Spleen (tissue), 11 donors: ENCODE results near the gene FAM3D. TPM values are rescaled to one million over a fixed set of nuclear protein-coding genes. Genes with fewer than 3 reads are reported as not detected.

Source experiments
- DNase-seq: peaks from one replicate; pipeline ENCODE4 v3.0.0-alpha.2; 2020
- H3K27ac ChIP-seq, 8 donors: fragments of 200-600 bp; sonication (generic) in 7 of 8; 1 replicate in 4 of 8; 2 replicates in 4 of 8; pipeline versions ENCODE4 v1.5.0 to v1.8.0; 2016 to 2021; ENCODE audit warnings: inconsistent platforms in 4 of 8, mild to moderate bottlenecking in 4 of 8, moderate library complexity in 1 of 8
- H3K27me3 ChIP-seq, 7 donors: fragments of 200-600 bp; sonication (generic) in 6 of 7; replicated peaks in 1 of 7; 1 replicate in 4 of 7; 2 replicates in 3 of 7; pipeline versions ENCODE4 v1.5.0 to v1.8.0; 2016 to 2021; ENCODE audit warnings: inconsistent platforms in 3 of 7, mild to moderate bottlenecking in 1 of 7
- H3K36me3 ChIP-seq, 6 donors: fragments of 200-600 bp; sonication (generic) in 5 of 6; 1 replicate in 4 of 6; 2 replicates in 2 of 6; pipeline versions ENCODE4 v1.5.0 to v1.8.0; 2016 to 2021; ENCODE audit warnings: inconsistent platforms in 2 of 6
- H3K4me1 ChIP-seq, 6 donors: fragments of 200-600 bp; sonication (generic) in 5 of 6; 1 replicate in 3 of 6; 2 replicates in 3 of 6; pipeline versions ENCODE4 v1.5.0 to v1.8.0; 2016 to 2021; ENCODE audit warnings: inconsistent platforms in 3 of 6
- H3K4me3 ChIP-seq, 8 donors: fragments of 200-600 bp; sonication (generic) in 7 of 8; 1 replicate in 4 of 8; 2 replicates in 4 of 8; pipeline versions ENCODE4 v1.5.0 to v1.8.0; 2016 to 2021; ENCODE audit warnings: inconsistent platforms in 4 of 8, mild to moderate bottlenecking in 4 of 8, moderate library complexity in 2 of 8
- H3K9me3 ChIP-seq, 8 donors: fragments of 200-600 bp; sonication (generic) in 7 of 8; 1 replicate in 4 of 8; 2 replicates in 4 of 8; pipeline versions ENCODE4 v1.5.0 to v1.8.0; 2016 to 2021; ENCODE audit warnings: inconsistent platforms in 4 of 8
- POLR2A ChIP-seq, 3 donors: fragments of 450-650 bp; IDR thresholded peaks; one replicate each; pipeline ENCODE4 v1.5.1; 2017; ENCODE audit warnings: antibody characterized with exemption in 3 of 3, mild to moderate bottlenecking in 1 of 3
- POLR2AphosphoS5 ChIP-seq, 3 donors: sonication (generic); formaldehyde crosslinking; IDR thresholded peaks; one replicate each; pipeline ENCODE4 v1.5.1; 2017; ENCODE audit warnings: antibody characterized with exemption in 3 of 3
- WGBS, 5 donors: extraction: QIAGEN DNeasy Blood & Tissue Kit in 3 of 5; methylation state at CpG; one replicate each; pipeline versions ENCODE4 v1.1.5 to v1.1.7; 2013 to 2018; 5-methylcytosine and 5-hydroxymethylcytosine counted together
- intact Hi-C: fragments of 100-400 bp; cut with DNase I; formaldehyde crosslinking; loops from one replicate; pipeline ENCODE4 v1.15.0; 2023; ENCODE audit warnings: low total_unique reads
- polyA plus RNA-seq, 3 donors: library from polyadenylated mRNA; stranded (reverse); fragments of 200-250 nt; gene quantifications; one replicate each; pipeline ENCODE4 v1.2.1, GENCODE V29; 2013
- total RNA-seq, 7 donors: library from RNA; depleted of rRNA in 3 of 7; stranded (reverse); fragments of >200 nt in 3 of 7; fragmentation: NEBNext Ultra II Directional in 4 of 7; extraction: Animal tissue kit (Norgen Biotek cat#: 25700) in 4 of 7; gene quantifications; one replicate each; pipeline versions ENCODE4 v1.1.0 to v1.2.1, GENCODE V29; 2016 to 2021
- TF ChIP-seq, protein P1 (sequence below), 11 experiments: fragments of 200-600 bp in 7 of 11; fragments of 450-650 bp in 4 of 11; sonication (generic) in 4 of 11; IDR thresholded peaks in 8 of 11; conservative IDR thresholded peaks in 3 of 11; 1 replicate in 7 of 11; 2 replicates in 4 of 11; pipeline versions ENCODE4 v1.4.0 to v1.8.0; 2016 to 2021; ENCODE audit warnings: antibody characterized with exemption in 11 of 11, inconsistent platforms in 4 of 11, mild to moderate bottlenecking in 1 of 11
- donor health status: healthy with polysubstance abuse.
- donor health status: DM: no; HTN: no; CAD: no; lungs with moderate emphysema.
- donor health status: DM: no; HTN: no; CAD: no.
- donor health status: Bipolar disorder and iron deficiency.
- donor health status: healthy.
- donor health status: DM: no; HTN: no; CAD: no.
- donor health status: DM: yes; HTN: yes; CAD: no.

FAM3D gene
- total and polyA plus RNA-seq, 10 donors = 0.23 to 0.42 (median 0.32) TPM; not detected in 6

DNA sequence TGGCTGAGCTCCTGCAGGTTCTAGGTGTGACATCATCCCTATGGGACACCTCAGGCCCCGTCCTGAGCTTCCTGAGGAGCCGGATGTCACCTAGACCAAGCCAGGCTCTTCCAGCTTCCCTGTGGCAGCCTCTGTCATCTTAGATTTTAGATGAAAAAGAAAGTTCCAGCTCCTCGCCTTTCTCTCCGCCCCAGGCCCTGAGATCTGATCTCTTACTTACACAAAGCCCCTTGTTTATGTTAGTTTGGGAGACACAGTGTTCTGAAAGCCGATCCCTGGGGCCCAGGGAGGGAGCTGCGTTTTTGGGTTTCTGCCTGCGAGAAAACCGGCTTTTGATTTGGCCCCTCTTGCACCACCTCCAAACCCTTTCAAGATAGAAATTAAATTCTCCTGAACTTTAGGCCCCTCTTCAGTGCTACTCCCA lies 49.2 kb downstream of the FAM3D start:
- 73 to 95% (median 85%) methylated on average over 8 of the region's 8 CpGs for WGBS, 5 donors
- Histone ChIP-seq H3K4me1 (peaks cover 0 to 31% (median 6%) of the 10 kb centered on the region in 6 donors), H3K9me3 (no peaks in the 10 kb centered on the region), H3K27ac (no peak overlapping the region), H3K36me3 (no peaks in the 10 kb centered on the region), H3K27me3 (no peaks in the 10 kb centered on the region), H3K4me3 (no peak overlapping the region)
- no peak for DNase-seq
- TF ChIP-seq POLR2A (IDR thresholded peaks at IDR 0.05) (no peak), POLR2AphosphoS5 (IDR thresholded peaks at IDR 0.05) (no peak)
- TF ChIP-seq, protein P1, sequence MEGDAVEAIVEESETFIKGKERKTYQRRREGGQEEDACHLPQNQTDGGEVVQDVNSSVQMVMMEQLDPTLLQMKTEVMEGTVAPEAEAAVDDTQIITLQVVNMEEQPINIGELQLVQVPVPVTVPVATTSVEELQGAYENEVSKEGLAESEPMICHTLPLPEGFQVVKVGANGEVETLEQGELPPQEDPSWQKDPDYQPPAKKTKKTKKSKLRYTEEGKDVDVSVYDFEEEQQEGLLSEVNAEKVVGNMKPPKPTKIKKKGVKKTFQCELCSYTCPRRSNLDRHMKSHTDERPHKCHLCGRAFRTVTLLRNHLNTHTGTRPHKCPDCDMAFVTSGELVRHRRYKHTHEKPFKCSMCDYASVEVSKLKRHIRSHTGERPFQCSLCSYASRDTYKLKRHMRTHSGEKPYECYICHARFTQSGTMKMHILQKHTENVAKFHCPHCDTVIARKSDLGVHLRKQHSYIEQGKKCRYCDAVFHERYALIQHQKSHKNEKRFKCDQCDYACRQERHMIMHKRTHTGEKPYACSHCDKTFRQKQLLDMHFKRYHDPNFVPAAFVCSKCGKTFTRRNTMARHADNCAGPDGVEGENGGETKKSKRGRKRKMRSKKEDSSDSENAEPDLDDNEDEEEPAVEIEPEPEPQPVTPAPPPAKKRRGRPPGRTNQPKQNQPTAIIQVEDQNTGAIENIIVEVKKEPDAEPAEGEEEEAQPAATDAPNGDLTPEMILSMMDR (IDR thresholded peaks at IDR 0.05 in 8 of 11, conservative IDR thresholded peaks at IDR 0.05 in 3 of 11) = no peak
- intact Hi-C loops = no loop called here

- H3K4me3 ChIP-seq = no peak overlapping the region
- TF ChIP-seq, protein P1 (IDR thresholded peaks at IDR 0.05 in 8 of 11, conservative IDR thresholded peaks at IDR 0.05 in 3 of 11) = no peak
- TF ChIP-seq POLR2A (IDR thresholded peaks at IDR 0.05) = no peak
- TF ChIP-seq POLR2AphosphoS5 (IDR thresholded peaks at IDR 0.05) = no peak
- intact Hi-C loops = no loop called here
- 78 to 88% (median 87%) methylated on average over 4 to 7 of the region's 7 CpGs for WGBS, 5 donors
- H3K36me3 ChIP-seq = no peaks in the 10 kb centered on the region
- H3K9me3 ChIP-seq = no peaks in the 10 kb centered on the region
- peak overlapping the region in 2 of 8 donors; percentile 30 to 33 for H3K27ac ChIP-seq
- peaks cover 0 to 15% (median 0%) of the 10 kb centered on the region in 6 donors for H3K4me1 ChIP-seq
- no peaks in the 10 kb centered on the region for H3K27me3 ChIP-seq
- DNase-seq = no peak
Observed at GRCh38 chr3:58613236-58614132, 53.1 kb downstream of the FAM3D start.

- Histone ChIP-seq H3K27me3 (no peaks in the 10 kb centered on the region), H3K27ac (peak overlapping the region in 2 of 8 donors; percentile 30 to 33), H3K9me3 (no peaks in the 10 kb centered on the region), H3K4me3 (no peak overlapping the region), H3K4me1 (peaks cover 0 to 15% (median 0%) of the 10 kb centered on the region in 6 donors), H3K36me3 (peaks cover 0 to 1% (median 0%) of the 10 kb centered on the region in 6 donors)
- intact Hi-C loops = no loop called here
- TF ChIP-seq, protein P1 (IDR thresholded peaks at IDR 0.05 in 8 of 11, conservative IDR thresholded peaks at IDR 0.05 in 3 of 11) = no peak
- no peak for TF ChIP-seq POLR2A (IDR thresholded peaks at IDR 0.05)
- TF ChIP-seq POLR2AphosphoS5 (IDR thresholded peaks at IDR 0.05) = no peak
- 76 to 85% (median 79%) methylated on average over 9 of the region's 9 CpGs for WGBS, 5 donors
- no peak for DNase-seq
Observed at GRCh38 chr3:58612830-58613229, 53.7 kb downstream of the FAM3D start.

- intact Hi-C loops = no loop called here
- no peak overlapping the region for H3K4me3 ChIP-seq
- 64 to 84% (median 71%) methylated on average over 7 of the region's 7 CpGs for WGBS, 5 donors
- TF ChIP-seq POLR2A (IDR thresholded peaks at IDR 0.05) (no peak), POLR2AphosphoS5 (IDR thresholded peaks at IDR 0.05) (no peak)
- TF ChIP-seq, protein P1 (IDR thresholded peaks at IDR 0.05 in 8 of 11, conservative IDR thresholded peaks at IDR 0.05 in 3 of 11) = no peak
- no peak overlapping the region for H3K27ac ChIP-seq
- DNase-seq = no peak
- H3K9me3 ChIP-seq = peaks cover 0 to 3% (median 0%) of the 10 kb centered on the region in 8 donors
- peaks cover 0 to 8% (median 0%) of the 10 kb centered on the region in 6 donors for H3K36me3 ChIP-seq
- H3K27me3 ChIP-seq = no peaks in the 10 kb centered on the region
- peaks cover 0 to 15% (median 0%) of the 10 kb centered on the region in 6 donors for H3K4me1 ChIP-seq
Observed at GRCh38 chr3:58609990-58610389, 56.6 kb downstream of the FAM3D start.
